Measurements from ENCODE around the gene ITPR1.

ITPR1 gene

GRCh38 chr3:4751029-4751501, 257.9 kb downstream of the ITPR1 start (continued):
- TF ChIP-seq, protein P1, sequence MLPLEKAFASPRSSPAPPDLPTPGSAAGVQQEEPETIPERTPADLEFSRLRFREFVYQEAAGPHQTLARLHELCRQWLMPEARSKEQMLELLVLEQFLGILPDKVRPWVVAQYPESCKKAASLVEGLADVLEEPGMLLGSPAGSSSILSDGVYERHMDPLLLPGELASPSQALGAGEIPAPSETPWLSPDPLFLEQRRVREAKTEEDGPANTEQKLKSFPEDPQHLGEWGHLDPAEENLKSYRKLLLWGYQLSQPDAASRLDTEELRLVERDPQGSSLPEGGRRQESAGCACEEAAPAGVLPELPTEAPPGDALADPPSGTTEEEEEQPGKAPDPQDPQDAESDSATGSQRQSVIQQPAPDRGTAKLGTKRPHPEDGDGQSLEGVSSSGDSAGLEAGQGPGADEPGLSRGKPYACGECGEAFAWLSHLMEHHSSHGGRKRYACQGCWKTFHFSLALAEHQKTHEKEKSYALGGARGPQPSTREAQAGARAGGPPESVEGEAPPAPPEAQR (tag by site-specific recombination; IDR thresholded peaks at IDR 0.05) = no peak
- TF ChIP-seq IKZF3 (tag by site-specific recombination; IDR thresholded peaks at IDR 0.05) = no peak
- no peak for TF ChIP-seq ZNF292 (tag by site-specific recombination; IDR thresholded peaks at IDR 0.05; ENCODE audit: borderline replicate concordance, low read depth)
- no peak for TF ChIP-seq KLF9 (tag by site-specific recombination; IDR thresholded peaks at IDR 0.05; ENCODE audit: low read depth)
- TF ChIP-seq, protein P2, sequence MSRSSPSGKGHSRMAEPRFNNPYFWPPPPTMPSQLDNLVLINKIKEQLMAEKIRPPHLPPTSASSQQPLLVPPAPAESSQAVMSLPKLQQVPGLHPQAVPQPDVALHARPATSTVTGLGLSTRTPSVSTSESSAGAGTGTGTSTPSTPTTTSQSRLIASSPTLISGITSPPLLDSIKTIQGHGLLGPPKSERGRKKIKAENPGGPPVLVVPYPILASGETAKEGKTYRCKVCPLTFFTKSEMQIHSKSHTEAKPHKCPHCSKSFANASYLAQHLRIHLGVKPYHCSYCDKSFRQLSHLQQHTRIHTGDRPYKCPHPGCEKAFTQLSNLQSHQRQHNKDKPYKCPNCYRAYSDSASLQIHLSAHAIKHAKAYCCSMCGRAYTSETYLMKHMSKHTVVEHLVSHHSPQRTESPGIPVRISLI (tag by site-specific recombination; IDR thresholded peaks at IDR 0.05) = no peak
- no peak for TF ChIP-seq ZNF843 (tag by site-specific recombination; IDR thresholded peaks at IDR 0.05)

GRCh38 chr3:4751502-4752101, 258.5 kb downstream of the ITPR1 start:
- Histone ChIP-seq H3K4me1 (ENCODE audit: control insufficient read depth, insufficient read depth, low read length) (peaks cover 8% of the 10 kb centered on the region), H3K27ac (ENCODE audit: extremely low read depth, low read depth, low read length) (no peak overlapping the region), H3K36me3 (ENCODE audit: control insufficient read depth in 2 of 2, insufficient read depth in 1 of 2, low read length in 2 of 2) (peaks cover 0 to 4% of the 10 kb centered on the region in 2 experiments; a peak in 1 of 3 replicates), H3K4me3 (ENCODE audit: low read depth, low read length) (no peak overlapping the region), H3K9me3 (ENCODE audit: control insufficient read depth, insufficient read depth, low read depth, low read length) (no peaks in the 10 kb centered on the region)
- ChIA-PET CTCF (interaction anchor here (0.9 to 1.3 kb wide), 2 partner anchors 40 to 225 kb away, joined by 3 read pairs; no protein-coding TSS in a partner anchor), POLR2A (interaction anchor here (1.5 kb wide), 1 partner anchor 233 kb away, joined by 3 read pairs; no protein-coding TSS in a partner anchor)
- TF ChIP-seq ZNF777 (tag by site-specific recombination; IDR thresholded peaks at IDR 0.05; ENCODE audit: borderline replicate concordance) (no peak), ZEB2 (tag by site-specific recombination; IDR thresholded peaks at IDR 0.05) (no peak), ZNF701 (tag by site-specific recombination; IDR thresholded peaks at IDR 0.05) (no peak), MZF1 (tag by site-specific recombination; IDR thresholded peaks at IDR 0.05; ENCODE audit: borderline replicate concordance) (no peak), ZNF692 (tag by site-specific recombination; IDR thresholded peaks at IDR 0.05) (no peak), ZFP41 (tag by site-specific recombination; IDR thresholded peaks at IDR 0.05; ENCODE audit: borderline replicate concordance) (no peak), ZNF302 (tag by site-specific recombination; IDR thresholded peaks at IDR 0.05; ENCODE audit: low read depth) (no peak)
- TF ChIP-seq, protein P3, sequence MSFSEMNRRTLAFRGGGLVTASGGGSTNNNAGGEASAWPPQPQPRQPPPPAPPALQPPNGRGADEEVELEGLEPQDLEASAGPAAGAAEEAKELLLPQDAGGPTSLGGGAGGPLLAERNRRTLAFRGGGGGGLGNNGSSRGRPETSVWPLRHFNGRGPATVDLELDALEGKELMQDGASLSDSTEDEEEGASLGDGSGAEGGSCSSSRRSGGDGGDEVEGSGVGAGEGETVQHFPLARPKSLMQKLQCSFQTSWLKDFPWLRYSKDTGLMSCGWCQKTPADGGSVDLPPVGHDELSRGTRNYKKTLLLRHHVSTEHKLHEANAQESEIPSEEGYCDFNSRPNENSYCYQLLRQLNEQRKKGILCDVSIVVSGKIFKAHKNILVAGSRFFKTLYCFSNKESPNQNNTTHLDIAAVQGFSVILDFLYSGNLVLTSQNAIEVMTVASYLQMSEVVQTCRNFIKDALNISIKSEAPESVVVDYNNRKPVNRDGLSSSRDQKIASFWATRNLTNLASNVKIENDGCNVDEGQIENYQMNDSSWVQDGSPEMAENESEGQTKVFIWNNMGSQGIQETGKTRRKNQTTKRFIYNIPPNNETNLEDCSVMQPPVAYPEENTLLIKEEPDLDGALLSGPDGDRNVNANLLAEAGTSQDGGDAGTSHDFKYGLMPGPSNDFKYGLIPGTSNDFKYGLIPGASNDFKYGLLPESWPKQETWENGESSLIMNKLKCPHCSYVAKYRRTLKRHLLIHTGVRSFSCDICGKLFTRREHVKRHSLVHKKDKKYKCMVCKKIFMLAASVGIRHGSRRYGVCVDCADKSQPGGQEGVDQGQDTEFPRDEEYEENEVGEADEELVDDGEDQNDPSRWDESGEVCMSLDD (tag by site-specific recombination; IDR thresholded peaks at IDR 0.05) = no peak

Measured in HEK293 (cell line).